HG03460 (cell line): Measurements from ENCODE around the gene HSD17B7.
A peak's percentile ranks its signal among the peaks of the same experiment; 100 is the strongest.

Experiments
- ATAC-seq: cut with Tn5 transposase; IDR thresholded peaks from one replicate; pipeline ENCODE4 v1.9.1; 2021; ENCODE audit not compliant: unreplicated experiment

Gene HSD17B7

GRCh38 chr1:162854245-162854882 is 63.9 kb downstream of the HSD17B7 start:
- ATAC-seq: peak; percentile 84

GRCh38 chr1:162855461-162856150 is 65.1 kb downstream of the HSD17B7 start:
- ATAC-seq: no peak

GRCh38 chr1:162856260-162856659 is 65.8 kb downstream of the HSD17B7 start:
- ATAC-seq: no peak

- no peak for ATAC-seq
Measured at GRCh38 chr1:162857850-162858249, 67.3 kb downstream of the HSD17B7 start.

GRCh38 chr1:162859191-162859590 is 68.7 kb downstream of the HSD17B7 start:
- no peak for ATAC-seq

GRCh38 chr1:162861101-162861500 is 70.6 kb downstream of the HSD17B7 start, which contains the start of gene CCDC190:
Gene CCDC190 (minus strand): TSS chr1:162861175. CDS start chr1:162859646, 1,529 bp downstream.
- no peak for ATAC-seq

- no peak for ATAC-seq
Measured at GRCh38 chr1:162861625-162862024, 71.1 kb downstream of the HSD17B7 start.
